ENCODE data around the gene GOLGA6L26.
"Not testable (repeated sequence)": the region's sequence is repeated elsewhere in the genome, so short reads cannot be mapped to it uniquely, and the experiment has no call there.

GRCh38 chr15:23304805-23305204 lies 29.2 kb downstream of the GOLGA6L26 start:
- TF ChIP-seq, protein P1, sequence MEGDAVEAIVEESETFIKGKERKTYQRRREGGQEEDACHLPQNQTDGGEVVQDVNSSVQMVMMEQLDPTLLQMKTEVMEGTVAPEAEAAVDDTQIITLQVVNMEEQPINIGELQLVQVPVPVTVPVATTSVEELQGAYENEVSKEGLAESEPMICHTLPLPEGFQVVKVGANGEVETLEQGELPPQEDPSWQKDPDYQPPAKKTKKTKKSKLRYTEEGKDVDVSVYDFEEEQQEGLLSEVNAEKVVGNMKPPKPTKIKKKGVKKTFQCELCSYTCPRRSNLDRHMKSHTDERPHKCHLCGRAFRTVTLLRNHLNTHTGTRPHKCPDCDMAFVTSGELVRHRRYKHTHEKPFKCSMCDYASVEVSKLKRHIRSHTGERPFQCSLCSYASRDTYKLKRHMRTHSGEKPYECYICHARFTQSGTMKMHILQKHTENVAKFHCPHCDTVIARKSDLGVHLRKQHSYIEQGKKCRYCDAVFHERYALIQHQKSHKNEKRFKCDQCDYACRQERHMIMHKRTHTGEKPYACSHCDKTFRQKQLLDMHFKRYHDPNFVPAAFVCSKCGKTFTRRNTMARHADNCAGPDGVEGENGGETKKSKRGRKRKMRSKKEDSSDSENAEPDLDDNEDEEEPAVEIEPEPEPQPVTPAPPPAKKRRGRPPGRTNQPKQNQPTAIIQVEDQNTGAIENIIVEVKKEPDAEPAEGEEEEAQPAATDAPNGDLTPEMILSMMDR (IDR thresholded peaks at IDR 0.05), result not testable (repeated sequence)
- TF ChIP-seq EZH2 (IDR thresholded peaks at IDR 0.05; ENCODE audit: borderline replicate concordance, insufficient read depth, low read depth, low read length, poor library complexity, severe bottlenecking), result not testable (repeated sequence)

Measured in B cell (primary cell).